GM18502 (cell line): ENCODE measurements around the gene RAB3GAP1.
"Not testable (repeated sequence)": the region's sequence is repeated elsewhere in the genome, so short reads cannot be mapped to it uniquely, and the experiment has no call there.

Experiments used
- ATAC-seq: cut with Tn5 transposase; IDR thresholded peaks from one replicate; pipeline ENCODE4 v1.9.1; 2021; ENCODE audit warnings: mild to moderate bottlenecking; ENCODE audit not compliant: unreplicated experiment, poor library complexity

RAB3GAP1 gene

GRCh38 chr2:135052997-135053474 lies 944 bp downstream of the RAB3GAP1 start:
- peak; percentile 38 for ATAC-seq

DNA sequence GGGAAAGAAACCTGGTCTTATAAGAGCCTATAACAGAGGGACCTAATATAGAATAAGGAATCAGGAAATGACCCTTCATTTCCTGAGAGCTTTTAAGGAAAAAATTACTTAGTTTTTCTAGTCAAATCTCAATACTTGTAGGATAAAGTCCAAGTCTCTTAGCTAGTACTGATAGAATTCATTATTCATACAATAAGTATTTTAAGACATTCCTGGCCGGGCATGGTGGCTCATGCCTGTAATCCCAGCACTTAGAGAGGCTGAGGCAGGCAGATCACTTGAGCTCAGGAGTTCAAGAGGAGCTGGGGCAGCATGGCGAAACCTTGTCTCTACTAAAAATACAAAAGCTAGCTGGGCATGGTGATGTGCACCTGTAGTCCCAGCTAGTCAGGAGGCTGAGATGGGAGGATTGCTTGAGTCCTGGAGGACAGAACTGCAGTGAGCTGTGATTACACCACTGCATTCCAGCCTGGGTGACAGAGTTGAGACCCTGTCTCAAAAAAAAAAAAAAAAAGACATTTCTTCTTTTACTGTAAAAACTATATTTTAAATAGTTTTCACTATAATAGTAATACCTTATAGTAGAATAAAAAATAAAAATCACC lies 3.2 kb downstream of the RAB3GAP1 start:
- ATAC-seq, result no peak

DNA sequence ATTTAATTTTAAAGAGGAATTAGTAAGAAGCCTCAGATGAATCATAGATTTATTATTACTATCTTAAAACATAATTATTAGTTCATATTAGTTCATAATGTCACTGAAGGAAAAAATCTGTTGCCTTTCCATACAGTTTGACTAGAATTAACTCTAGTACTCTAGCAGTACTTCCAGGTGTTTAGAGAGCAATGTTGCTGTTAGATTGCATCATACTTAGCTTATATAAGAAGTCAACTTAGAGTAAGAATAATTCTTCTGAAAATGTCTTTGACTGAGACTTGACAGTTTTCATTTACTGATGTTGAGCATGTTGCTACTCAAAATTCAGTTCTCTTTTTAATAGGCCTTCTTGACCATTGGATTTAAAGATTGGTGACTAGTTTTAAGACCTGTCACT lies 4.7 kb downstream of the RAB3GAP1 start:
- no peak for ATAC-seq

GRCh38 chr2:135059577-135059976 lies 7.5 kb downstream of the RAB3GAP1 start:
- no peak for ATAC-seq

- ATAC-seq, result no peak
Measured at GRCh38 chr2:135063210-135063609, 11.1 kb downstream of the RAB3GAP1 start.

GRCh38 chr2:135064149-135064548 lies 12.1 kb downstream of the RAB3GAP1 start:
- no peak for ATAC-seq

GRCh38 chr2:135066710-135067109 lies 14.6 kb downstream of the RAB3GAP1 start:
- ATAC-seq, result no peak

DNA sequence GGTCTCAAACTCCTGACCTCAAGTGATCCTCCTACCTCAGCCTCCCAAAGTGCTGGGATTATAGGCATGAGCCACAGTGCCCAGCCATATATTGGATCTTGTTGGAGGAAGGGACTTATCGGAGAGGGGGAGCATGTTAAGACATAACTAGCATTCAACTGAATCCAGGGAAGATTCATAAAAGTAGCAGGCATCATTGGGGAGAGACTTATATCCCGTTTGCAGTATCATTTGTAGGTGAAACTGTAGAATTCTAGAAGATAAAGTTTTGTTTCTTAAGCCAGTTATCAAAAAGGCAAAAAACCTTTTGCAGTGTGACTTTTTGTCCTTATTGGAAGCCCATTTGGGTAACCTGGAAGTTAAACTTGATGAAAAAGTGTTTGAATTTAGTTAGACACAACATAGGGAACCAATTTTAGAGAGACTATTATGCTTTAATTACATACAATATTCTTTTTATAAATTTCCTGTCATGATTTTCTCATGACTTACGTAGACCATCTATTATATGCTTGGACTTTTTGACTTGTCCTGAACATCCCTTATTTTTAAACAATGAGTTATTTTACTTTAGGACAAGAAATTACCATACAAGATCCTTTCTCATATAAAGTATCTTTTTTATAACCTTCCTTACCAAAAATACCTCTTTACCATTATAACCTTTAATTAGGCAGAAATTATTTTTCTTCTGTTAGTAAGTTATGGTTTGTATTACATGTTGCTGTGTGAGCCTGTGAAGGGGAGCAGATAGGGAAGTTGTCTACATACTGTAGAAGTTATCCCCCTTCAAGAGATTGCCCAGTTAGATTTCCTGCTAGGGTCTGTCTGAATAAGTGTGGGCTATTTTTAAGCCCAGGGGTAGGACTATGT lies 20.3 kb downstream of the RAB3GAP1 start:
- no peak for ATAC-seq

DNA sequence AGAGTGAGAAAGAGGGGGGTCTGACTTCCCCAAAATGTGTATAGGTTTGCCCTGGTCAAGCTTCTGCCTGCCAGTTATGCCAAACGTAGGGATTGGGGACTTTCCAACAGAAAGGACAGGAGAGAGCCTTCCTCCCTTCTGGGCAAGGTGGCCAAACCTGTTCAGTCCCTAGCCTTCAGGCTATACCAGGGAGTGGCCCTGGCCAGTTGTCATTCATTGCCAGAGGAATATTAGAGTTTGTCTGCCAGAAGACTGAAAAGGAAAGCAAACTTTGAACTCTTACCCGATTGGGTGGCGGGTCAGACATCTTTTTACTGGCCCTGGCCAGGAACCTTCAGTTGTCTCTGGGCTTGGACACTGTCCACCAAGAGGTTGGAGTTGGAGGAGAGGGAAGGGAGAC lies 22.1 kb downstream of the RAB3GAP1 start:
- ATAC-seq, result no peak

- ATAC-seq, result no peak
Measured at GRCh38 chr2:135076556-135076955, 24.5 kb downstream of the RAB3GAP1 start.

DNA sequence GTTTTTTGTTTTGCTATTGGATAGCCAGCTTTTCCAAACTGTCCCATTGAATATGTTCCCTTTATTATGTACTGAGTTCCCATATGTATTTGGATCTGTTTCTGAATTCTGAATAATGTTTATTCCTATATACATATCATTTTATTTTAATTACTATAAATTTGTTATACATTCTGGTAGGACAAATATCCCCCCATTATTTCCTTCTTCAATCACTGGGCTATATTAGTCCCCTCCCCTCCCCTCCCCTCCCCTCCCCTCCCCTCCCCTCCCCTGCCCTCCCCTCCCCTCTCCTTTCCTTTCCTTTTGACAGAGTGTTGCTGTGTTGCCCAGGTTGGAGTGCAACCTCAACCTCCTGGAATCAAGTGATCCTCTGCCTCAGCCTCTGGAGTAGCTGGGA lies 26.3 kb downstream of the RAB3GAP1 start:
- ATAC-seq, result no peak

GRCh38 chr2:135086222-135086621 lies 34.1 kb downstream of the RAB3GAP1 start:
- no peak for ATAC-seq

GRCh38 chr2:135089597-135089996 lies 37.5 kb downstream of the RAB3GAP1 start:
- not testable (repeated sequence) for ATAC-seq

DNA sequence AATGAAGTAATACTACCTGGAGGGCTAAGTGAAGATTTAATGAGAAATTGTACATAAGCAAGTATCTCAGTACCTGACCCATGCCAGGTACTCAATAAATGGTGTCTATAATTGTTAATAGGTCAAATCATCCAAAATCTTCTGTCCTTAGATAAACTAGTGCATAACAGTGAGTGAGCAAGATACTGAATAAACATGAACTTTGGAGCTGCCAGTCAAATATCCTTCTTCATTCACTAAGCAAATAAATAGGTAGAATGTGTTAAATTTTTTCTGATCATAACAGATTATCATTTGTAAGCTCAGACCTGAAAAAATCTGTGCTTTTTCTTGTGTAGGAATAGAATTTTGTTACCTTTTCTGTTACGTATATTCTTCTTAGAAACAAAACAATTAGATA lies 39.6 kb downstream of the RAB3GAP1 start:
- no peak for ATAC-seq

DNA sequence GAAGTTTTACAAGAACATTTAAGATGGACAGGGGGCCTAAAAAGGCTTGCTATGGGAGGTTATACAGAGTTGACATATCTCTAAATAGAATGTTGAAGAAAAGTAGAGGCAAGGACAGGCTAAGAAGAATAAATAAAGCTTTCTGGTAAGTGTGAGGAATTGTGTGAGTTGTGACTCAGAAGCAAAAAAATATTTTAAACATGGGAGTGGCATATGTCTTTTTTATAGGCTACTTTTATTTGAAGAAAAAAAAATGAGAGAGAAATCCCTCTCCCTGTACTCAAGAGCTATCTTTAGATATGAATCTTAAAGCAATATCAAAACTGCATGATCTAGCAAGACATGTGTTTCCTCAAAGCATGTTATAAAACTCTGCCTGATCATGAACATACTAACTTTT lies 41.1 kb downstream of the RAB3GAP1 start:
- no peak for ATAC-seq

- ATAC-seq, result no peak
Measured at GRCh38 chr2:135093670-135094330, 41.7 kb downstream of the RAB3GAP1 start.

GRCh38 chr2:135094508-135094907 lies 42.4 kb downstream of the RAB3GAP1 start:
- ATAC-seq, result no peak

GRCh38 chr2:135095591-135095990 lies 43.5 kb downstream of the RAB3GAP1 start:
- ATAC-seq, result no peak

- no peak for ATAC-seq
Measured at GRCh38 chr2:135096665-135097446, 44.8 kb downstream of the RAB3GAP1 start.

- ATAC-seq, result no peak
Measured at GRCh38 chr2:135097532-135098231, 45.6 kb downstream of the RAB3GAP1 start.
